Astrocyte of the spinal cord (primary cell): ENCODE results near the gene FHIT.

Experiments used
- DNase-seq: peaks from one replicate; pipeline ENCODE4 v3.0.0; 2011; ENCODE audit warnings: low read depth, low spot score
- H3K4me3 ChIP-seq: 2 replicates; pipeline ENCODE4 v1.5.1; 2011; ENCODE audit warnings: low read depth, mild to moderate bottlenecking, low read length, moderate library complexity
- CTCF ChIP-seq: IDR thresholded peaks from 2 replicates; pipeline ENCODE4 v1.5.1; 2012; ENCODE audit warnings: low read depth, mild to moderate bottlenecking, low read length, inconsistent platforms
- in situ Hi-C: cut with HindIII; loops from 2 replicates; pipeline ENCODE4 v1.10.0; 2017; ENCODE audit warnings: low sequenced_read_pairs

FHIT gene

GRCh38 chr3:60758171-60758570, 493.1 kb downstream of the FHIT start:
- TF ChIP-seq CTCF: no peak
- no peak for DNase-seq
- in situ Hi-C loops: no loop called here
- no peak overlapping the region for H3K4me3 ChIP-seq

GRCh38 chr3:60757724-60758123, 493.5 kb downstream of the FHIT start:
- no peak overlapping the region for H3K4me3 ChIP-seq
- no peak for DNase-seq
- TF ChIP-seq CTCF: no peak
- in situ Hi-C loops: no loop called here

GRCh38 chr3:60756241-60757030, 494.8 kb downstream of the FHIT start:
- no peak overlapping the region for H3K4me3 ChIP-seq
- in situ Hi-C loops: no loop called here
- DNase-seq: peak; percentile 57
- TF ChIP-seq CTCF: no peak

GRCh38 chr3:60755094-60755493, 496.2 kb downstream of the FHIT start:
- DNase-seq: no peak
- in situ Hi-C loops: no loop called here
- no peak for TF ChIP-seq CTCF
- no peak overlapping the region for H3K4me3 ChIP-seq

- no peak for DNase-seq
- TF ChIP-seq CTCF: no peak
- in situ Hi-C loops: no loop called here
- no peak overlapping the region for H3K4me3 ChIP-seq
Observed at GRCh38 chr3:60754617-60755016, 496.6 kb downstream of the FHIT start.

- no peak overlapping the region for H3K4me3 ChIP-seq
- in situ Hi-C loops: no loop called here
- TF ChIP-seq CTCF: no peak
- DNase-seq: peak; percentile 39
Observed at GRCh38 chr3:60752809-60753208, 498.4 kb downstream of the FHIT start.
